Activated B cell treated with CpG ODN at 0.5 μM for 24 hours (primary cell): Measurements from ENCODE around the gene BAHCC1. TPM values are rescaled to one million over a fixed set of nuclear protein-coding genes. Genes with fewer than 3 reads are reported as not detected.

Experiments used
- ATAC-seq: fragments of 200-7000 bp; cut with Tn5 transposase; one replicate; pipeline ENCODE4 v1.10.0; 2021; ENCODE audit warnings: low read depth, mild to moderate bottlenecking, moderate library complexity
- CTCF ChIA-PET: fragments of 350-600 bp; sonication (Branson Sonifier 250); formaldehyde crosslinking; loops from one replicate; lab custom pipeline; 2021; ENCODE audit warnings: antibody characterized with exemption; lab: Charles Lee
- POLR2A ChIA-PET: fragments of 350-600 bp; sonication (Branson Sonifier 250); formaldehyde crosslinking; loops from one replicate; lab custom pipeline; 2021; ENCODE audit warnings: antibody characterized with exemption; lab: Charles Lee
- DNase-seq: peaks from one replicate; pipeline ENCODE4 v3.0.0; 2022
- H3K27ac Mint-ChIP-seq: one replicate; pipeline ENCODE4 v1.8.0; 2020; ENCODE audit warnings: mixed read lengths
- H3K27me3 Mint-ChIP-seq: one replicate; pipeline ENCODE4 v1.8.0; 2021; ENCODE audit warnings: mixed read lengths
- H3K36me3 Mint-ChIP-seq: one replicate; pipeline ENCODE4 v1.8.0; 2021; ENCODE audit warnings: low read depth, mixed read lengths
- H3K4me1 Mint-ChIP-seq: one replicate; pipeline ENCODE4 v1.8.0; 2021; ENCODE audit warnings: mixed read lengths
- H3K4me3 Mint-ChIP-seq: one replicate; pipeline ENCODE4 v1.8.0; 2020; ENCODE audit warnings: mild to moderate bottlenecking, mixed read lengths
- H3K9me3 Mint-ChIP-seq: one replicate; pipeline ENCODE4 v1.8.0; 2020; ENCODE audit warnings: mixed read lengths
- CTCF ChIP-seq: fragments of 200-600 bp; IDR thresholded peaks from one replicate; pipeline ENCODE4 v1.8.0; 2022; ENCODE audit warnings: antibody characterized with exemption, mild to moderate bottlenecking
- intact Hi-C: fragments of 100-400 bp; cut with micrococcal nuclease; formaldehyde crosslinking; loops from one replicate; pipeline ENCODE4 v1.15.1; 2024
- total RNA-seq: library from RNA; stranded (reverse); gene quantifications from 2 replicates; pipeline ENCODE4 v1.2.3, GENCODE V29; 2022

Gene BAHCC1
- total RNA-seq, 1 donor from 2014 or later = 0.13 TPM

GRCh38 chr17:81484195-81484979, 89.1 kb downstream of the BAHCC1 start:
- peak; percentile 70 for TF ChIP-seq CTCF
- peak; percentile 94 for DNase-seq
- Mint-ChIP-seq H3K27me3 (peaks cover 11% of the 10 kb centered on the region), H3K9me3 (no peaks in the 10 kb centered on the region), H3K27ac (no peak overlapping the region), H3K4me1 (peaks cover 25% of the 10 kb centered on the region), H3K36me3 (no peaks in the 10 kb centered on the region), H3K4me3 (peak overlapping the region; percentile 19)
- POLR2A ChIA-PET = interaction anchor here (0.5 to 6.2 kb wide), 12 partner anchors 14 to 261 kb away, joined by 3 to 88 read pairs (median 7); partner anchors contain the start of genes ACTG1, CEP131, FAAP100 and SLC38A10
- intact Hi-C loops = loop anchor here (1.0 to 2.0 kb wide), 10 partner anchors 28 to 383 kb away; partner anchors contain the start of genes ACTG1, FAAP100 and SLC38A10
- ATAC-seq = peak; percentile 67
- CTCF ChIA-PET = interaction anchor here (0.6 to 5.1 kb wide), 13 partner anchors 24 to 343 kb away, joined by 3 to 43 read pairs (median 6); partner anchors contain the start of genes BAHCC1, PDE6G and SLC38A10

GRCh38 chr17:81486199-81486810, 91.0 kb downstream of the BAHCC1 start:
- ChIA-PET CTCF (interaction anchor here (1.5 kb wide), 1 partner anchor 115 kb away, joined by 5 read pairs; no protein-coding TSS in a partner anchor), POLR2A (interaction anchor here (4.6 to 6.2 kb wide), 2 partner anchors 25 to 26 kb away, joined by 20 to 88 read pairs; partner anchors contain the start of gene ACTG1)
- peaks cover 18% of the 10 kb centered on the region for H3K27me3 Mint-ChIP-seq
- no peak for TF ChIP-seq CTCF
- H3K27ac Mint-ChIP-seq = no peak overlapping the region
- no peak for ATAC-seq
- no peak for DNase-seq
- intact Hi-C loops = no loop called here
- H3K9me3 Mint-ChIP-seq = no peaks in the 10 kb centered on the region
- no peak overlapping the region for H3K4me3 Mint-ChIP-seq
- H3K36me3 Mint-ChIP-seq = no peaks in the 10 kb centered on the region
- H3K4me1 Mint-ChIP-seq = peaks cover 28% of the 10 kb centered on the region

GRCh38 chr17:81487089-81487486, 91.8 kb downstream of the BAHCC1 start:
- peak overlapping the region; percentile 52 for H3K4me3 Mint-ChIP-seq
- ATAC-seq (no peak), DNase-seq (no peak)
- peaks cover 23% of the 10 kb centered on the region for H3K4me1 Mint-ChIP-seq
- peaks cover 14% of the 10 kb centered on the region for H3K27me3 Mint-ChIP-seq
- no peak overlapping the region for H3K27ac Mint-ChIP-seq
- TF ChIP-seq CTCF = no peak
- no peaks in the 10 kb centered on the region for H3K36me3 Mint-ChIP-seq
- POLR2A ChIA-PET = interaction anchor here (0.8 to 4.6 kb wide), 4 partner anchors 22 to 111 kb away, joined by 4 to 34 read pairs (median 18); partner anchors contain the start of gene ACTG1
- CTCF ChIA-PET = interaction anchor here (1.5 kb wide), 1 partner anchor 114 kb away, joined by 5 read pairs; no protein-coding TSS in a partner anchor
- intact Hi-C loops = no loop called here
- no peaks in the 10 kb centered on the region for H3K9me3 Mint-ChIP-seq

GRCh38 chr17:81487487-81488275, 92.4 kb downstream of the BAHCC1 start:
- Mint-ChIP-seq H3K36me3 (no peaks in the 10 kb centered on the region), H3K4me3 (peak overlapping the region; percentile 52), H3K9me3 (no peaks in the 10 kb centered on the region), H3K4me1 (peaks cover 17% of the 10 kb centered on the region), H3K27ac (no peak overlapping the region), H3K27me3 (peaks cover 10% of the 10 kb centered on the region)
- TF ChIP-seq CTCF = no peak
- ATAC-seq (peak; percentile 68), DNase-seq (peak; percentile 77)
- ChIA-PET POLR2A (interaction anchor here (0.6 to 4.6 kb wide), 6 partner anchors 13 to 110 kb away, joined by 3 to 34 read pairs (median 10); partner anchors contain the start of gene ACTG1), CTCF (interaction anchor here (1.5 kb wide), 1 partner anchor 113 kb away, joined by 5 read pairs; no protein-coding TSS in a partner anchor)
- intact Hi-C loops = no loop called here
